ENCODE data around the gene MRPL38. TPM values are rescaled to one million over a fixed set of nuclear protein-coding genes. Genes with fewer than 3 reads are reported as not detected.
A peak's percentile ranks its signal among the peaks of the same experiment; 100 is the strongest.

MRPL38 gene
- total RNA-seq, 2 donors from 2014 or later: 42.4 to 56.2 TPM

- peaks cover 6 to 28% of the 10 kb centered on the region in 2 donors for H3K4me1 ChIP-seq (ENCODE audit: control insufficient read depth in 1 of 2, low read depth in 2 of 2)
- no peaks in the 10 kb centered on the region for H3K9me3 ChIP-seq
- no peaks in the 10 kb centered on the region for H3K27me3 ChIP-seq (replicated peaks; ENCODE audit: insufficient read depth)
- ATAC-seq (ENCODE audit: insufficient number of reproducible peaks, low FRiP score, low read depth) (no peak), DNase-seq (ENCODE audit: low spot score) (no peak)
- no peak for TF ChIP-seq CTCF (IDR thresholded peaks at IDR 0.05)
- no peak overlapping the region for H3K4me3 ChIP-seq
- peaks cover 32% of the 10 kb centered on the region for H3K36me3 ChIP-seq
- H3K27ac ChIP-seq: no peak overlapping the region
Observed at GRCh38 chr17:75899767-75900468, 4.8 kb downstream of the MRPL38 start.

GRCh38 chr17:75899353-75899752 is 5.3 kb downstream of the MRPL38 start:
- peaks cover 6 to 33% of the 10 kb centered on the region in 2 donors for H3K4me1 ChIP-seq (ENCODE audit: control insufficient read depth in 1 of 2, low read depth in 2 of 2)
- DNase-seq (ENCODE audit: low spot score) (no peak), ATAC-seq (ENCODE audit: insufficient number of reproducible peaks, low FRiP score, low read depth) (no peak)
- H3K36me3 ChIP-seq: peaks cover 32% of the 10 kb centered on the region
- H3K27me3 ChIP-seq (replicated peaks; ENCODE audit: insufficient read depth): no peaks in the 10 kb centered on the region
- H3K27ac ChIP-seq: no peak overlapping the region
- no peaks in the 10 kb centered on the region for H3K9me3 ChIP-seq
- no peak overlapping the region for H3K4me3 ChIP-seq
- TF ChIP-seq CTCF (IDR thresholded peaks at IDR 0.05): no peak

DNA sequence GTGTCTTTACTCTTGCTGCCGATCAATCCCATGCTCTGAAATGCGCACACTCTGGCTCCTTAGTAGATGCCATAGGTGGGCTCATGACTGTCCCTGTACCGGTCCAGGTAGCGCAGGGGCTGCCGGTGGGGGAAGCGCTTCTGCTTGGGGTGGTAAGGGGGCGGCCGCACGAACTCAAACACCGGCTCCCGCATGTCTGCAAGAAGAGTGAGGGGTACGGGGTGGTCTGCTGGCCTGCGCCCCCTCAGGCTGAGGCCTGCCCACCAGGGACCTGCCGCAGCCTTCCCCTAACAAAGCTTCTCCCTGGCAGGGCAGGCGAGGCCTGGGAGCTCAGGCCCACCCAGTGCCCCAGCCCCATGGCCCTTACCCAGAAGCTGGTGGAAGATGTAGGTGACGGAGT is 5.9 kb downstream of the MRPL38 start:
- no peak for DNase-seq (ENCODE audit: low spot score)
- H3K27me3 ChIP-seq (replicated peaks; ENCODE audit: insufficient read depth): no peaks in the 10 kb centered on the region
- TF ChIP-seq CTCF (IDR thresholded peaks at IDR 0.05): no peak
- no peak overlapping the region for H3K4me3 ChIP-seq
- no peaks in the 10 kb centered on the region for H3K9me3 ChIP-seq
- H3K27ac ChIP-seq: no peak overlapping the region
- ATAC-seq (ENCODE audit: insufficient number of reproducible peaks, low FRiP score, low read depth): no peak
- H3K4me1 ChIP-seq (ENCODE audit: control insufficient read depth in 1 of 2, low read depth in 2 of 2): peaks cover 2 to 34% of the 10 kb centered on the region in 2 donors
- peaks cover 32% of the 10 kb centered on the region for H3K36me3 ChIP-seq

DNA sequence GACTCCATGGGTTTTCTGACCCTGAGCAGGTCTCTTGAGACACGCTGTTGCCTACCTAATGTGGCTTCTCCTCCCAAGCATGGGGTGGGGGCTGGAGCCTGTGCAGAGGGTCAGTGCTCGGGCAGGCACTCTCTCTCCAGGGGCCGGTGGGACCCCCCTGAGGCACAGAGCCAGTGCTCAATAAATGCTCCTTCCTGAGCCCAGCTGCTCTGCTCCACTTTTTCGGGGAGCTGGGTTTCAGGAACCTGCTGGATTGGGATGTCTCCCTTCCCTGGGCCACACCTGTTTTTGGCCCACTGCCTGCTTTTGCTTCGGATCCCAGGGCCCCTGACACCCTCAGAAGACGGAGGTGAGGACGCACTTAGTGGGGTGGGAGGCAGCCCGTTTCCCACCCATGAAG is 6.6 kb downstream of the MRPL38 start:
- H3K9me3 ChIP-seq: no peaks in the 10 kb centered on the region
- H3K27me3 ChIP-seq (replicated peaks; ENCODE audit: insufficient read depth): no peaks in the 10 kb centered on the region
- H3K4me1 ChIP-seq (ENCODE audit: control insufficient read depth in 1 of 2, low read depth in 2 of 2): peaks cover 0 to 32% of the 10 kb centered on the region in 2 donors
- ATAC-seq (ENCODE audit: insufficient number of reproducible peaks, low FRiP score, low read depth) (no peak), DNase-seq (ENCODE audit: low spot score) (no peak)
- no peak overlapping the region for H3K4me3 ChIP-seq
- H3K27ac ChIP-seq: peak overlapping the region in 1 of 2 donors; percentile 88
- peaks cover 32% of the 10 kb centered on the region for H3K36me3 ChIP-seq
- TF ChIP-seq CTCF (IDR thresholded peaks at IDR 0.05): no peak

- no peaks in the 10 kb centered on the region for H3K27me3 ChIP-seq (replicated peaks; ENCODE audit: insufficient read depth)
- H3K9me3 ChIP-seq: no peaks in the 10 kb centered on the region
- DNase-seq (ENCODE audit: low spot score) (no peak), ATAC-seq (ENCODE audit: insufficient number of reproducible peaks, low FRiP score, low read depth) (no peak)
- H3K36me3 ChIP-seq: peaks cover 32% of the 10 kb centered on the region
- H3K4me1 ChIP-seq (ENCODE audit: control insufficient read depth in 1 of 2, low read depth in 2 of 2): peaks cover 0 to 32% of the 10 kb centered on the region in 2 donors
- TF ChIP-seq CTCF (IDR thresholded peaks at IDR 0.05): no peak
- H3K27ac ChIP-seq: peak overlapping the region; percentile 83 to 88
- H3K4me3 ChIP-seq: peak overlapping the region; percentile 79
Observed at GRCh38 chr17:75897160-75898019, 7.3 kb downstream of the MRPL38 start.

Measured in thoracic aorta (tissue), 2 donors.